ENCODE results near the gene MLF2.

DNA sequence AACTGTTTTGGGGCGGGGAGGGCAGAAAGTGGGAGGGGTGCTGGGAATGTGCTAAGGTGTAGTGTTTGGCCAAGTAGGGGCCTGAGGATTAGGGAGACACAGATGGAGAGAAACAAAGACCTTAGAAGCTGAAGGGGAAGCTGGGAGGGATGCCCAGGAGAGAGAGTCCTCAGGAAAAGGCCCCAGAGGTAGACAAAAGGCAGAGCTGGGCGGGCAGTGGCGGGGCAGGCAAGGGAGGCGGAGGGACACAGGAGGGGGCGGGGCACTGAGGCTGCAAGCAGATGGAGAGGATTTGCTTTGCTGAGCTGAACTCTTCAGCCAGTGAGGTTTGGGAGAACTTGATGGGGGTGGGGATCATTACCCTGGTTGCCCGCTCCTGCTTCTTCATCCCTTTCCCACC lies 16.0 kb upstream of the MLF2 start:
- no peak for TF ChIP-seq CTCF (IDR thresholded peaks at IDR 0.05)
- TF ChIP-seq POLR2AphosphoS5 (IDR thresholded peaks at IDR 0.05; ENCODE audit: low read depth, low read length): no peak
- TF ChIP-seq TCF7L2 (IDR thresholded peaks at IDR 0.05; ENCODE audit: low read depth, low read length): no peak
- no peak for TF ChIP-seq REST (IDR thresholded peaks at IDR 0.05; ENCODE audit: insufficient read depth in 1 of 2, low read depth in 2 of 2, low read length in 1 of 2)
- TF ChIP-seq SIN3A (IDR thresholded peaks at IDR 0.05; ENCODE audit: borderline replicate concordance, insufficient read depth, low read depth, low read length): no peak
